HEK293T (cell line): ENCODE results near the gene YWHAB.
"Not testable (repeated sequence)": the region's sequence is repeated elsewhere in the genome, so short reads cannot be mapped to it uniquely, and the experiment has no call there.

Source experiments
- ELF4 ChIP-seq: fragments of 450-650 bp; IDR thresholded peaks from 2 replicates; pipeline ENCODE4 v1.6.1; 2017; ENCODE audit warnings: antibody characterized with exemption
- FOXM1 ChIP-seq: fragments of 450-650 bp; IDR thresholded peaks from 2 replicates; pipeline ENCODE4 v1.6.1; 2017; ENCODE audit warnings: mild to moderate bottlenecking, borderline replicate concordance
- PKNOX1 ChIP-seq: fragments of 450-650 bp; IDR thresholded peaks from 2 replicates; pipeline ENCODE4 v1.6.1; 2016
- SP1 ChIP-seq: fragments of 450-650 bp; IDR thresholded peaks from 2 replicates; pipeline ENCODE4 v1.6.1; 2017
- ZNF384 ChIP-seq: fragments of 450-650 bp; IDR thresholded peaks from 2 replicates; pipeline ENCODE4 v1.6.1; 2016

GRCh38 chr20:44882360-44882759 lies 3.1 kb upstream of the YWHAB start:
- not testable (repeated sequence) for TF ChIP-seq FOXM1, ELF4, ZNF384, SP1, PKNOX1
